C4-2B (cell line): Measurements from ENCODE around the gene FOLR3.
"Not testable (repeated sequence)": the region's sequence is repeated elsewhere in the genome, so short reads cannot be mapped to it uniquely, and the experiment has no call there.

Experiments
- H3K27ac ChIP-seq: fragments of 450-650 bp; 2 replicates; pipeline ENCODE4 v1.5.1; 2017
- CTCF ChIP-seq: fragments of 450-650 bp; conservative IDR thresholded peaks from 2 replicates; pipeline ENCODE4 v1.5.1; 2017; ENCODE audit warnings: mild to moderate bottlenecking
- ZFX ChIP-seq: fragments of 450-650 bp; IDR thresholded peaks from 2 replicates; pipeline ENCODE4 v1.6.1; 2017

The FOLR3 gene

DNA sequence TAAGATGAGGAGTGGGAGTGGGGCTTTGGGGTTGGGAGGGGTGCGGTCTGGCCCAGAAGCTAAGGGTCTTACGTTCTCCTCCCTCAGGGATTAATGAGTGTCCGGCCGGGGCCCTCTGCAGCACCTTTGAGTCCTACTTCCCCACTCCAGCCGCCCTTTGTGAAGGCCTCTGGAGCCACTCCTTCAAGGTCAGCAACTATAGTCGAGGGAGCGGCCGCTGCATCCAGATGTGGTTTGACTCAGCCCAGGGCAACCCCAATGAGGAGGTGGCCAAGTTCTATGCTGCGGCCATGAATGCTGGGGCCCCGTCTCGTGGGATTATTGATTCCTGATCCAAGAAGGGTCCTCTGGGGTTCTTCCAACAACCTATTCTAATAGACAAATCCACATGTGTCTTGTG lies 4.0 kb downstream of the FOLR3 start:
- TF ChIP-seq ZFX (no peak), CTCF (no peak)

GRCh38 chr11:72140661-72141060 lies 5.1 kb downstream of the FOLR3 start:
- H3K27ac ChIP-seq, result no peak overlapping the region
- no peak for TF ChIP-seq CTCF
- TF ChIP-seq ZFX, result no peak

More for the DNA sequence above, 4.0 kb downstream of the FOLR3 start:
- no peak overlapping the region for H3K27ac ChIP-seq

- no peak overlapping the region for H3K27ac ChIP-seq
- TF ChIP-seq ZFX, result no peak
- TF ChIP-seq CTCF, result no peak
Observed at GRCh38 chr11:72141066-72141465, 5.5 kb downstream of the FOLR3 start.

DNA sequence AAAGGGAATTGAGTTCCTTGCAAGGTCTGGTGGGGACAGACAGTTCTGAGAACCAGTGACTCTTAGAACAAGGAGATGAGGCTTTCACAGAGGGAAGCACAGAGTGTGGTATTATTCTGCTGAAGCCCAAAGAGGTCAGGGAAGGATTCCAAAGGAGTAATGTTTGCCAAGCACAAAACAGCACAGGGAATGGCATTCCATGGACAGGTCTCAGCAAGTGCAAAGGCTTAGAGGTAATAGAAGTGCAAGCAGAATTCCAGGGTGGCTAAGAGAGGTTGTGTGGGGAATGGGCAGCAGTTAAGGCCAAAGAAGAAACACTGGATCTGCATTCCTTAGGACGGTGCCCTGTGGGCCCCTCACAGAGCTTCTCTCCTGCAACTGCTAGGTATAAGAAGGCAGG lies 6.6 kb downstream of the FOLR3 start:
- H3K27ac ChIP-seq, result not testable (repeated sequence)

DNA sequence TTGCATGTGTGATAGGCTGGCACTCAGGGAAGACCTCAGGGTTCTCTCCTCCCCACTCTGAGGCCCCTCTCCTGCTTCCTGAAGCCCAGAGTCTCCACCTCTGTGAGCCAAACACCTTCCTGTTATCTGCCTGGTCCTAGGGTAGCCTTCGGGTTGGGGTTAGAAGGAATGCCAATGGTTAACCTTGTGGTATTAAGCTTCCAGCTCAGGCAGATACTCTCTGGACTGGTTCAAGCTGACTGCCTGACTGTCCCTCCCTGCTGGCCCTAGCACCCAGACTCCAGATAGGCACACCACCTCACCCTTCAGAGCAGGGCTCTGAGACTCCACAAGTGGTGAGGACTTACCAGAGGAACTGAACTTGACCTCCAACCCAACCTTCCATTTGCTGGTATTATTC lies 7.0 kb downstream of the FOLR3 start:
- not testable (repeated sequence) for H3K27ac ChIP-seq

- H3K27ac ChIP-seq, result no peak overlapping the region
- TF ChIP-seq CTCF, result no peak
- TF ChIP-seq ZFX, result no peak
Observed at GRCh38 chr11:72144807-72145565, 9.5 kb downstream of the FOLR3 start.

DNA sequence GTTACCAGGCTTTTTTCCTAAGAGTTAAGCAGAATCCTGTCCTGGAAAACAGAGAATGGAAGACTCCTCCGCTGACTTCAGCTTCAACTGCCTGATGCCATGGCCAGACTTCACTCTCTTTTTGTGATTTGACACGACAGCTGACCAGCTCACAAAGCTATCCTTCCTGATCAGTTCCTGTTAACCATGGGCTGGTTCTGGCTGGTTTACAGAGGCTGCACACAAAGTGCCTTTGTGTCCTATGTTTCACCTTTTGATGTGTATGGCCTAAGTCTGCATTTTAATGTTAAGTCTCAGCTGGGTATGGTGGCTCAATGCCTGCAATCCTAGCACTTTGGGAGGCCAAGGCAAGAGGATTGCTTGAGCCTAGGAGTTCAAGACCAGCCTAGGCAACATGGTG lies 11.1 kb downstream of the FOLR3 start:
- H3K27ac ChIP-seq, result no peak overlapping the region
- TF ChIP-seq CTCF (no peak), ZFX (no peak)

DNA sequence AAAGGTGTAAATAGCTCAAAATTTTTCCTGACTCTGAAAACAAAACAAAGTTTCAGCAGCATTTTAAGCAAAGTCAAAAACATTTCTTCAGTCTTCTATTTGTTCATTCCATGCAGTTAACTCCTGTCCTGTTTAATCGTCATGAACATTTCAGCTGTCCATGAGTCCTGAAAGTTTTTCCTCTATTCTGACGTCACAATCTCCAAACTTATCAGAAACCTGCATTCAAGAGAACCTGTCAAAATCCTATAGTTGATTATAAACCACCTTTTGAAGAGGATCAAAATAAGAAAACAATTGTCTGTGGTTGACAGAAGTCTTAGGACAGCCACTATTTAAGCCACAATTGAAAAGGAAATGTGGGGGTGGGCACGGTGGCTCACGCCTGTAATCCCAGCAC lies 15.4 kb downstream of the FOLR3 start:
- TF ChIP-seq CTCF (no peak), ZFX (no peak)
- H3K27ac ChIP-seq, result no peak overlapping the region

GRCh38 chr11:72153874-72154273 lies 18.3 kb downstream of the FOLR3 start:
- not testable (repeated sequence) for H3K27ac ChIP-seq
